GM21367 (cell line): ENCODE results near the gene MORC2.

Source experiments
- ATAC-seq: cut with Tn5 transposase; IDR thresholded peaks from one replicate; pipeline ENCODE4 v1.9.1; 2021; ENCODE audit not compliant: unreplicated experiment

Gene MORC2

DNA sequence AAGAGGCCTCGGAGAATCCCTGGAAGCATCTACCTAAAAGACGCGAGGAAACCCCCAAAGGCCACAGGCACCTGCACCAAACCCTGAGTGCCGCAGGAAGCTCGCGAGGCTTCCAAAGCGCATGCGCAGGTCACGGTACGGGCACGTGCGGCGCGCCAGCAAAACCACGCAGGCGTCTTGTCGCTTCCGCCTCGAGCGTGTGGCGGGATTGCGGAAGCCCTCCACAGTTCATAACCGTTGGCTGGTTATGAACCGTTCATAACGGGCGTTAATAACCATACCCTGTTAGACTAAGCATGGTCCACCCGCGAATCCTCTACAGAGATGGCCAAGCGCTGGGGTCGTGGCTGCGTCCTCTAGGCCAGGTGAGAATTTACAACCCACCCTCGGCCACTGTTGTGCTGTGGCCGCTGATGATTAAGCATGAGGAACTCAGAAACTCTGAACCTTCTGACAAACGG is 46.4 kb downstream of the MORC2 start:
- no peak for ATAC-seq

DNA sequence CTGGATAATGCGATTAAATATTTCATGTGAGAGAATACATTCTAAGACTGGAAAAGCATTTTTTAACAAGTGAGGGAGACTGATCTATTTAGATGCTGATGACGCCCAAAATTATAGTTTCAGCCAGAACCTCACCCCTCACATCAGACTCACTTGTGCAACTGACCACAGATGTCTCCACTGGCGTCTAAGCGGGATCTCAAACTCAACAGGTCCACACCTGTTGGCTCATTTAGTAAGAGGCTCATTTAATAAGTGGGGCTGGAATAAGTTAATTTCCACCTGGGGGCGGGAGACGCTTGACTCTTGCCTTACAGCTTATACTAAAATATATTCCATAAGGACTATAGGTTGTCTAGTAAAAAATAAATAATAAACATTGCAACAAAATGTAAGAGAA is 47.5 kb downstream of the MORC2 start:
- no peak for ATAC-seq

DNA sequence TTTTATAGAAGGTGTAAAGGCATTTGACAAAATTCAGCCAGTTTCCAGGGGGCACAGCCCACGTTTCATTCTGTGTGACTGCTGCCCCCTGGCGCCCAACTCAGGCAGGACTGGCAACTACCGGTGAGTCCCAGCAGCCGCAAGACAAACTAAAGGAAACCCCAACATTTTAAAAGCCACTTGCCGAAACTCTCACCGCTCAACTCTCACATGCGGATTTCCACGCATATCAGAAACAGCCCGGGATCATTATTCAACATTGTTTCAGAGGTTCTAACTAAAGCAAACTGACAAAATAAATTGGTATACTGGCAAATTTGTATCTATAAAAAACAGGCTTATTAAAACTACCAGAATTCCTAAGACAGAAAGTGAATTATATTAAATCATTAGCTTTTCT is 48.2 kb downstream of the MORC2 start:
- no peak for ATAC-seq

DNA sequence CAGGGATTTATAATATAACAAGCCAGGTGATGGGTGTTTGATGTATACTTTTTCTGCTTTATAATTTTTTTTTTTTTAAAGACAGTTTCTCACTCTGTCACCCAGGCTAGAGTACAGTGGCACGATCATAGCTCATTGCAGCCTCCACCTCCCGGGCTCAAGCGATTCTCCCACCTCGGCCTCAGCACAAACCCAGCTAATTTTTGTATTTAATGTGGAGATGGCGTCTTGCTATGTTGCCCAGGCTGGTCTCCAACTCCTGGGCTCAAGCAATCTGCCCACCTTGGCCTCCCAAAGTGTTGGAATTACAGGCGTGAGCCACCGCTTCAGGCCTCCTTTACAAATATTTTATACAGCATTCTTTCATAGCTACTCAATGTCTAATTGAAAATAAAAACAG is 48.6 kb downstream of the MORC2 start:
- no peak for ATAC-seq

DNA sequence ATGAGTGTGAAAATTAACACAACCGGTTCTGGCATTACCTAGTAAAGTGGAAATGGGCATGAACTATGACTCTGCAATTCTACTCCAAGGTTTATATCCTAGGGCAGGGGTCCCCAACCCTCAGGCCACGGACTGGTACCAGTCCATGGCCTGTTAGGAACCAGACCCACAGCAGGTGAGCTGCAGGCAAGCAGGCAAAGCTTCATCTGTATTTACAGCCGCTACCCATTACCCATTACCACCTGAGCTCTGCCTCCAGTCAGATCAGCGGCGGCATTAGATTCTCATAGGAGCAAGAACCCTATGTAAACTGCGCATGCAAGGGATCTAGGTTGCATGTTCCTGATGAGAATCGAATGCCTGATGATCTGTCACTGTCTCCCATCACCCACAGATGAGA is 49.8 kb downstream of the MORC2 start:
- ATAC-seq, result no peak

DNA sequence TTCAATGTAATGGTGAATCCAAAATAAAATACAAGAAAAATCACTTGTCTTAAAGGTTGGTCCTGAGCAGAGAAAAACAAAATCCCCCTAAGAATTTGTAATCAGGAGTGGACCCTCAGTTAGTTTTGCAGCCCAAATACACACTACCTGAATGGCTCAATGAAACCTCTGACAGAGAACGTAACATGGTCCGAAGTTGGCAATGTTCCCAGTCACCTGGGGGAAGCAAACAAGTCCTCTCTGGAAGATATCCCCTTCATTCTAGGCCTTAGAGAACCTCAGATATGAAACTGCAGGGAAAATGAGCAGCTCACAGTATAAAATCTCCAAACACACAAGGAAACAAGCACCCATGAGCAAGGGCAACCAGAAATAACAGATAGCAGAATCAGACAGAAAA is 58.2 kb downstream of the MORC2 start:
- ATAC-seq, result no peak

DNA sequence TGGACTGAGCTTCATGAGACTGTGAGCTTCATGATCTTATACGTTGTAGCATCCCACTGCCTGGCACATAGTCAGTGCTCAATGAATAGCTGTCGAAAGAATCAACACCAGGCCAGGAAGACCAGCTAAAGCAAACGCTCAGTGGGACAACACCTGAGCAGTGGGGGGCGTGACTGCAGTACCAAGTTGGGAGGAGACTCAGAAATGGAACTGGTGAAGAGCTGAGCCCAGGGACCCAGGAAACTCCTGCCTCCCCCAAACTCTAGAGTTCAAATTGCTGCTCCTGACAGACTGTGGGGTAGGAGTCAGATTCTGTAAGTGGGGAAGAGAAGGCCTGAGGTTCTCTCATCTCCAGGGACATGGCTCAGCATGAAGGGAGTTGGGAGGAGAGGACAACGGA is 59.3 kb downstream of the MORC2 start:
- no peak for ATAC-seq

DNA sequence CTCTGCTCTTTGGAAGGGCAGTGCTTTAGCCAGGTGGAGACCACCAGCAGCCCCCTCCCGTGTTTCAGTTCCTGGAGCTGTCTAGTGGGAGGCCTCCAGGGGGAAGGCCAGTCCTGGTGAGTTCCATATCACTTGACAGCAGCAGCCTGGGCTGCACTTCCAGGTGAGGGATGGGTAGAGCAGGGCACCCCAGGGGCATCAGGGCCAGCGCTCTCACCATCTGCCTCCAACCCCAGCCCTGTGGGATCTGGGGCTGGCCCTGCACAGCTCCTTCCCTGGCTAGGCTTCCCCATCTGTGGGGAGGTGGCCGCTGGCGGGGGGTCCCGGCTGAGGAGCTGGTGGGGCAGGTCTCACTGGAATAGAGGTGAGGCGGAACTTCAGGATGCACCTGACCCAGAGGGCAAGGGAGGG is 60.5 kb downstream of the MORC2 start:
- ATAC-seq, result no peak

DNA sequence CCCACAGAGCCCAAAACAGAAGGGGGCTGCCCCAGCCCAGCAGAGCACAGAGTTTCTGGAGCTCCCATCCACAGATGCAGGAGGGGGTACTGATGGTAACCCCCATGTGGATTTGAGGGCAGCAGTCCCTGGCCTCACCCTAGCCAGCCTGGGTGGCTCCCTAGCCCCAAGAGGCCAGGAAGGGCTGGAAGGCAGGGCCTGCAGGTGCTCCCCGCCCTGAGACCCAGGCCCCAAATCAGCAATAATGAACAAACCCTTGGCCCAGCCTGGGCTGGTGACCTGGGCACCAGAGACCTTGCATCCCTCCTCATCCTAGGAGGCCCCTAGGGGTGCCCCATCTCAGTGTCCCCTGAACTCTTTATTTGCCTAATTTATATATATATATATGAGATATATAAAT is 61.6 kb downstream of the MORC2 start:
- ATAC-seq, result no peak

DNA sequence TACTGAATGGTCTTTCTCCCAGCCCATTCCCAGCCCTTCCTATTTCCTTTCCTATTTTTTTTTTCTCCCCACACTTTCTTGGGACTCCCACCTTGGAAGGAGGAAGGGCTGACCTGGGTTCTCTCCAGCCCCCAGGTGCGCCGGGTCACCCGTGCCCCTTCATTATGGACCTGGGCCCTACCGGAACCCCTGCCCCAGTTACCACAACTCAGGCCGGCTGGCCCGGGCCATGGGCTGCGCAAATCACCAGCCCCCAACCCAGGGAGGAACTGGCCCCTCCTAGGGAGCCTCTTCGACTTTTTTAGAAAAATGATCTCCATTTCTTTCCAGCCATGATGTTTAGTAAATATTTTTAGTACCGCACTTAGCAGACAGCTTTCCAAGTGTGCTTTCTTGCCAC is 62.2 kb downstream of the MORC2 start:
- ATAC-seq, result no peak

DNA sequence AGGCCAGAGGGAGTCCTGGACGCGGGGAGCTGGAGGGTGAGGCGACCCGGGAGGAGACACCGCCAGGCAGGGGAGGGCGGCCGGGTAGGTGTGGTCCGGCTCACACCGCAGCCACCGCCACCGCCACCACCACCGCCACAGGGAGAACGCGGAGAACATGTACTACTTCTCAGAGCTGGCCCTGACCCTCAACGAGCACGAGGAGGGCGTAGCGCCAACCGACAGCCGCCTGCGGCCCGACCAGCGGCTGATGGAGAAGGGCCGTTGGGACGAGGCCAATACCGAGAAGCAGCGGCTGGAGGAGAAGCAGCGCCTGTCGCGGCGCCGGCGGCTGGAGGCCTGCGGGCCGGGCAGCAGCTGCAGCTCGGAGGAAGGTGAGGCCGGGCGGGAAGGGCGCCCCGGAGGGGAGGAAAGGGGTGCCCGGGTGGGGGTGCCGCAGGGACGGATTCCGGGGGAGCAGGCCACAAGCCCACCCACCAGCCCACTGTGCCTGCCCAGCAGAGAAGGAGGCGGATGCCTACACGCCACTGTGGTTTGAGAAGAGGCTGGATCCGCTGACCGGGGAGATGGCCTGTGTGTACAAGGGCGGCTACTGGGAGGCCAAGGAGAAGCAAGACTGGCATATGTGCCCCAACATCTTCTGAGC is 62.8 kb downstream of the MORC2 start:
- no peak for ATAC-seq

DNA sequence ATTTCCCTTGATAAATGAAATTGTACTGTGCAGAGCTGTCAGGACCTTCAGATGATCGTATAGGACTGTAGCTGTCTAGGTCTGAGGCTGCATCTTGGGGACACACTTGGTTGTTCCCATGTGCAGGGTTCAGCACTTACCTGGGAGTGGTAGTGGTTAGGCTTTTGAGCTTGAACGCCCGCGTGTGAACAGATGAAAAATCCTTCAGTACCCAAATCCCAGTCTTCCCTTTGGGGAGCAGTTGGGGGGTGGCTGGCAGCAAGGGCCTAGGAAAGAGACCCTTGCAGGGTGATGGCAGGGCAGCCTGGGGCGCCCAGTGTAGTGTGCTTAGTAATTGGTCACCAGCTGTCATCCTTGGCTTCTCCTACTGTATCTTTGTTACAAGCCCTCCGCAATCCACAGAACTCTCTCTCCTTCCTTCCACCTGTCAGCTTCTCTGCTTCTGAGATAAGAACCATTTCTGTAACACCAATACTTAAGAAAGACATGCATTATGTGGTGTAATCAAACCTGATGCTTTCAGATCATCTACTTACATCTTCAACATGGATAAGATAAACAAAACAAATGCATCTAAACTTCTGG is 64.6 kb downstream of the MORC2 start:
- ATAC-seq, result no peak

DNA sequence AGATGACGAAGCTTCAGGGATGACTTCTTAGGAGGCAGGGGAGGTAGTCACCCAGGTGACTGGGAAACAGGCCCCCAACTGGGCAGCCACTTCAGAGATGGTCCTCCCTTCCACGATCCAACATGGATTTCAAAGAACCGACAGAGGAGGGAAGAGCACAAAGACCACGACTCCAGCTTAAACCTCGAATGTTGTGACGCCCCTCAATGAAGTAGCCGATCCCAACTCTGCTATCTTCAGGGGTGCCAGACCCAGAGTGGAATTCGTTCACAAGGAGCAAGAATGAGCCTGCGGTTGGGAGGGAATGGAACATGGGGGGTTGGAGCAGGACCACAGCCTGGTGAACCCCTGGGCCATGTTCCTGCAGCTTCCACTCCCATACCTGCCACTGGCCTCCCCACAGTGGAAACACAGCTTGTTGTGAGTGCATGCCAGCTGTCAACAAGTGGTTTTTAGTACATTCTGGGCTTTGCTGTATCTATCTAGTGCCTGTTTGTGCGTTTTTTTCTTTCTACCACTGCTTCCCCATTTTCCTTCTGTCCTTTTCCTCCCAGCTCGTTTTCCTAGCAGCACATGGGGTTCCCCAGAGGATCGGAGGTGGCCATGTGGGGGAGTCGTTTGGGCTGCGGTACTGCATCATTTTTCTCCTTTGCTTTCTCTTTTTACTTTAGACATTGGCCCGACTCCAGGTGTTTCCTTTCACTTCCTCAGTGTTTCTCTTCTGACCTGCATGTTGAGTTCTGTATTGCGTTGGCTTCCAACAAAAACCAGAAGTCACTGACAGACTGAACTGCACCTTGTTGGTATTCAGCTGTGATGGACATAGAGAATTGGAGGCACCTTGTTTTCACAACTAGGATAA is 65.8 kb downstream of the MORC2 start:
- ATAC-seq, result no peak

DNA sequence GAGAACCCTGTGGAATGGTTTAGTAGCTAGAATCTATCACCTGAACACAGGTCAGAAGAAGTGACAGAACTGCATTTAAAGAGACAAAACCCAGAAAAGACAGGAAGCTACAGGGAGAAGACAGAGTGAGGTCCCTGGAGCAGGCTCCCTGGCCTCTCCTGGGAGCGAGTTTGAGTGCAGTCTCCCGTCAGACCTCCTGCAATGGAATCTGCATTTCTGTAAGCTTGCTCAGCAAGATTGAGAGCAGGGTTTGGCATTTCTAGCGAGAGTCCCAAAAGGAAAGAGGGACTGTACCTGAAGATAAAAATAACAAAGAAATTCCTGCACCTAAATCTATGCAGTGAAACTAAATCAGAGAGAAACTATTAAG is 74.2 kb downstream of the MORC2 start:
- ATAC-seq, result no peak

DNA sequence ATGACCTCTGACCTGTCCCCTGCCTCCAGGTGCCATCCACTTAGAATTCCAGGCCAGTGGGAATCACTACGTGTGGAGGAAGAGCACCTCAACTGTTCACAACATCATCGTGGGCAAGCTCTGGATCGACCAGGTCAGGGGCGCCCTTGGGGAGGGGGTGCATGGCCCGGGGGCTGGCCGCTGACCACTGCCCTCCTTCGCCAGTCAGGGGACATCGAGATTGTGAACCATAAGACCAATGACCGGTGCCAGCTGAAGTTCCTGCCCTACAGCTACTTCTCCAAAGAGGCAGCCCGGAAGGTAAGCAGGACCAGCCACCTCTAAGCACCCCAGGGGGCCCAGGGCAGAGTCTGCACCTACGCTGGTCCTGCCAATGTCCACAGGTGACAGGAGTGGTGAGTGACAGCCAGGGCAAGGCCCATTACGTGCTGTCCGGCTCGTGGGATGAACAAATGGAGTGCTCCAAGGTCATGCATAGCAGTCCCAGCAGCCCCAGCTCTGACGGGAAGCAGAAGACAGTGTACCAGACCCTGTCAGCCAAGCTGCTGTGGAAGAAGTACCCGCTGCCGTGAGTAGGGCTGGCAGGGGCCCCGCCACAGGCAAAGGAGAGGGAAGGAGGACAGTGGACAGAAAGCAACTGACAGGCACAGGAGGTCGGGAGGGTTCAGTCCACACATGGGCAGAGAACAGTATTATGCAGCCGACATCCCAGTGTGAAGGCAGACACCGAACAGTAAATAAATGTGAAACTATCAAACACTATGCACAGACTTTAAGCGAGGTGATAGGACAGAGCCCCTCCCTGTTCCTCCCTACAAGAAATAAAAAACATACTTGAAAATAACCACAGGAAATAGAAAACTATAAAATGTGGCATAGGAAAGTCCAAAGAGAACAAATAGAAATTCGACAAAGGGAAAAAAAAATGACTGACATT is 74.9 kb downstream of the MORC2 start:
- no peak for ATAC-seq

DNA sequence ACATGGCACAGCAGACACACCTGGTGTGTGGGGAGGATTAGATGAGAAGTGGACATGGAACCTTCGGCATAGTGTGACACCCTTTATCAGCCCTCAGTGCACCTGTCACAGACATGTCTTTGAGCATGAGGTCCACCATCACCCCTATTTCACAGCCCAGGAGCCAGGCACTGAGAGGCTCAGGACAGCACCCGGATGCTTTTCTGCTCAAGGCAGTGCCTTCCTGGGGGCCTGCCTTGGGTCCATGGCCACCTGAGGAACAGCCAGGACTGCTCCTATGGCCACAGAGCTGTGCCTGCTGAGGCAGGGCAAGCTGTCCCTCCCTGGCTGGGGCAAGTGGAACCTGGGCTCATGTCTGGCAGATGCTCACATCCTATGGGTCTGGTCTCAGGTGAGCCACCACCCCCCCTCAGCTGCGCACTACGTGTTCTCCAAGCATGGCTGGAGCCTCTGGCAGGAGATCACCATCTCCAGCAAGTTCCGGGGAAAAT is 75.8 kb downstream of the MORC2 start:
- no peak for ATAC-seq

DNA sequence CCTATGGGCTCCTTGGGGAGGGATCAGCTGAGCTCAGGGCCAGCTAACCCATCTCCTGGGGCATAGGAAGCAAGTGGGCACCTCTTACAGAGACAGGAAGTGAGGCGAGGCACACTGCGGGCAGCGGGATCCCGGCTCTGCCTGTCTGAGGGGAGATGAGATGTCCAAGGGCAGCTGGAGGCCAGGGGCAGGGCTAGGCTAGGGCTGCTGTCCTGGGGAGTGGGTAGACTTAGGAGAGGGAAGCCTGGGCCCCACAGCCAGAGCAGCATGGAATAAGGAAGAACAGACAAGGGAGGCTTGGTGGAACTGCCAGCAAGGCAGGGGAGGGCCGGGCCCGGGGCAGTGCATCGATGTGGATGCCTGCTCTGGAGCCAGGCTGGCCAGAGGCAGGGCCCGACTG is 76.3 kb downstream of the MORC2 start:
- no peak for ATAC-seq

DNA sequence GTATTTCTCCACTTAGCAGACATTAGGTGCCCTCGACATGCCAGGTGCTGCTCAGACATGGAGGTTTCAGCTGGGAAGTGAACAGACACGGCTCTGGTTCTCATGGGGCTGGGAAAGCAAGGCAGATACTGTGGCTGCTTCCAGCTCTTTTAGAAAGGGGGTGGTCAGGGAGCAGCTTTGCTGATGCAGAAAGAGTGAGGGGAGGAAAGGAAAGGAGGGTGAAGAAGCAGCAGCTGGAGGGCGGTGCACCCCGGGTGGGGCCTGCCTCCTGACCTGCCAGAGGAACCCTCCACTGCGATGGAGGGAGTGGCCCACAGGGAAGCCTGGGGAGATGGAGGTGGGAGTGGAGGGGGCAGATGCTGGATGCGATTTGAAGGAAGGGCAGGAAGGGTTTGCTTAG is 76.8 kb downstream of the MORC2 start:
- no peak for ATAC-seq

DNA sequence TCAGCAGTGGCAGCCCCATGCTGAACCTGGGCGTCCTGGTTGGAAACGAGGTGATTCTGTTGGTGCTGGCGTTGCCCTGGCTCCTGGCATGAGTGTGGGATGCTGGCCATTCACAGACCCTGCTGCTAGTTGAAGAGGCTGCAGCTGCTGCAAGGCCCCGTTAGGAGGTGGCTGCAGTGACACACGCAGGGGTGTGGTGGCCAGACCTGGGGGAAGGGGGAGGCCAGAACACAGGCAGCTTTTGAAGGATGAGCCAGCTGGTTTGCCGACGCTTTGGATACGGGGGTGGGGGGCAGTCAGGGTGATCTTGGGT is 77.2 kb downstream of the MORC2 start:
- no peak for ATAC-seq

DNA sequence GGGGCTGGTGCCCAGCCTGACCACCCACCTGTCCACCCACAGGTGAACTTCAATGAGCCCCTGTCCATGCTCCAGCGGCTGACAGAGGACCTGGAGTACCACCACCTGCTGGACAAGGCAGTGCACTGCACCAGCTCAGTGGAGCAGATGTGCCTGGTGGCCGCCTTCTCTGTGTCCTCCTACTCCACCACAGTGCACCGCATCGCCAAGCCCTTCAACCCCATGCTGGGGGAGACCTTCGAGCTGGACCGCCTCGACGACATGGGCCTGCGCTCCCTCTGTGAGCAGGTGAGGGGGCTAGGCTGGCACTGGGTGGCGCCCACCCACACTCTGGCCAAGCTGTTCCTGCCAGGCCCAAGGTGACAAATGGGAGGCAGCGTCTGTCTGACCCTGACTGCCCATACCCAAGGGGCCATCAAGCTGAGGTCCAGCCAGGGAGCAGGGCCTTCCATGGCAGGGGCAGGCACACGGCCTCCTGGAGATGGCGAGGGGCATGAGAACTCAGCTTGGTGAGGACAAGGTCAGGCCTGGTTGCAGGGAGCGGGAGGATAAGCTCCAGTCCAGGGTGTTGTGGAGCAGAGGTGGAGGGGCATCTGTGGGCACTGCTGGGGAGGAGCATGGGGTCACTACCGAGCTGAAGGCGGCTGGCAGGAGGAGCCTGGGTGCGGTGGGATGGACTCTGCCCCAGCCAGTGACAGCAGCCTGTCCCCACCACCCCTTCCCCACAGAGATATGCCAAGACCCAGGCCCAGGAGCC is 77.7 kb downstream of the MORC2 start:
- ATAC-seq, result no peak
